Rectal smooth muscle tissue (tissue), 1 donor: Measurements from ENCODE around the gene DOHH.
A peak's percentile ranks its signal among the peaks of the same experiment; 100 is the strongest.
"Not testable (repeated sequence)": the region's sequence is repeated elsewhere in the genome, so short reads cannot be mapped to it uniquely, and the experiment has no call there.

Experiments used
- H3K27ac ChIP-seq: one replicate; pipeline ENCODE4 v1.7.0; 2013; ENCODE audit warnings: low read depth, low read length, inconsistent platforms
- H3K27me3 ChIP-seq: one replicate; pipeline ENCODE4 v1.7.0; 2013; ENCODE audit warnings: low read length; ENCODE audit not compliant: control insufficient read depth, insufficient read depth
- H3K36me3 ChIP-seq: one replicate; pipeline ENCODE4 v1.7.0; 2013; ENCODE audit warnings: low read length; ENCODE audit not compliant: control insufficient read depth, insufficient read depth
- H3K4me1 ChIP-seq: one replicate; pipeline ENCODE4 v1.7.0; 2013; ENCODE audit warnings: low read length; ENCODE audit not compliant: control insufficient read depth, insufficient read depth
- H3K4me3 ChIP-seq: one replicate; pipeline ENCODE4 v1.7.0; 2013; ENCODE audit warnings: low read length
- H3K9ac ChIP-seq: one replicate; pipeline ENCODE4 v1.7.0; 2013; ENCODE audit warnings: low read length

DOHH gene

DNA sequence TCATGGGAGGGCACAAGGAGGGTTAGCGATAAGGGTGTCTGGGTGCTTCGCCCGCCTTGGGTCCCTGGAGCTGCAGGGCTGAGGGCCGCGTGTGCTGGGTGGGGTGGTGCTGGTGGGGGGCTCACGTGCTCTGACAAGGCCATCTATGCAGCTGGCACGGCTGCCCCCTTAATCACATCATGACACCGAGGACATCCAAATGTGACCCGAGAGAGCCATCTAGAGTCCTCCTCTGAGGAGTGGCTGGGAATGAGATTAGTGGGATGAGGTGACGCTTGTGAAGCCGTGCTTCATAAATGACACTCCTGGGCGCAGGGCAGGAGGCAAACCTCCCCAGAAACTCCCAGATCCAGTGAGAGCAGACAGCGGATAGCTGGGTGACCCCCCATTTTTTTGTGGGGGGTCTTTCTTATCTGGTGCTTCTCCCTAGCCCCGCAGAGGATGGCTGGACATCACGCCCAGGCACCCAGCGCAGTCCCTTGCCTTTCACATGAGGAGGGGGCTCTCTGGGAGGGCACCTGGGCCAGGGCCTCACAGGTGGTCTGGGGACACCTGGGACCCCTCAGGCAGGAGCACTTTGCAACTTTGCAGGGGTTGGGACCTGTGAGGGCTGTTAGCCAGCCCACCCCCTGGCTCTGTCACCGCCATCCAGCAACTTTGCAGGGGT, 12.2 kb upstream of the DOHH start:
- H3K9ac ChIP-seq: no peak overlapping the region
- H3K27ac ChIP-seq: no peak overlapping the region
- H3K4me3 ChIP-seq: no peak overlapping the region
- H3K36me3 ChIP-seq: no peaks in the 10 kb centered on the region
- peaks cover 1% of the 10 kb centered on the region for H3K4me1 ChIP-seq
- no peaks in the 10 kb centered on the region for H3K27me3 ChIP-seq

DNA sequence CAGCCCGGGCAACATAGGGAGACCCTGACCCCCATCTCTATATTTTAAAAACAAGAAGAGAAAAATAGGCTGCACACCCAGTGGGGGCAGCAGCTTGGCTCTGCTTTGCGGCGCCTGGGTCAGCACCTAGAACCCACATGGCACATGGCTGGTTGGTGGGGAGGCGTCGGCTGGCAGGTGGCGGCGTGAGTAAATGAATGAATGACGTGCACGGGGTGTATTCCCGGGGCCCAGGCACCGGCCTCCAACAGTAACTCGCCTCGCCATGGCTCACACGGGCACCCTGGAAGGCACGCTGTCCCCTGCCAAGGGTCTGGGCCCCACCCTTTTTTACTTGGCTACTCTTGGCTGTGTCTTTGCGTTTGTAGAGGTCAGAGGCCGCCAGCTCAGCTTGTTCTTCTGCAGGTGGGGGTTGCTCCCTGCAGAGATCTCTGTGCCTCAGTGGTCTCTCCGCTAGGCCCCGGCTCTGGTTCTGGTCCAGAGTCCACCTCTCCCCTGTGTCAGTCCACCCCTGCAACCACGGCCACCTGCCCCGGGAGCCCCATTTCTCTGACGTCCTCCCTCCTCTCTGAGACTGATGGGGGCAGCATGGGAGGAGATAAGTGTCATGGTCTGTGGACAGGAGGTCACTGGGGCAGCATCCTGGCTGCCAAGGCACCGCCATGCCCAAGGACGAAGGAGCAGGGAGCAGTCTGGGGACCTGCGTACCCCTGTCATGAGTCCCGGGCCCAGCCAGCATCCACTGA, 11.2 kb upstream of the DOHH start:
- Histone ChIP-seq H3K27me3 (no peaks in the 10 kb centered on the region), H3K36me3 (no peaks in the 10 kb centered on the region), H3K27ac (no peak overlapping the region), H3K4me3 (no peak overlapping the region), H3K4me1 (peaks cover 4% of the 10 kb centered on the region), H3K9ac (no peak overlapping the region)

DNA sequence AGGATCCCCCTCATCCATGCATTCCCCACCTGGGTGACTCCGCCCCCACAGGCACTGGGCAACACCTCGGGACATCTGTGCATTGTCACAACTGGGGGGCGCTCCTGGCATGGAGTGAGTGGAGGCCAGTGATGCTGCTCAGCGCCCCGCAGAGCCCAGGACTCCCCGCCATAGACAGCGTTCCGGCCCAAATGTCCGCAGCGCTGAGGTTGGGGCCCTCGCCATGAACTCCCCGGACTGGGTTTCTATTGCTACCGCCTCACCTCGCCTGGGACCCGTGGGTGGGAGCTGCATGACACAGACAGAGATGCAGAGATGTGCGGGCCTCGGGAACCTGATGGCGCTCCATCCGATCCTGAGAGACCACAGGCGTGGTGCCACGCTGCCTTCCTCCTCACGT, 10.3 kb upstream of the DOHH start:
- Histone ChIP-seq H3K27me3 (no peaks in the 10 kb centered on the region), H3K27ac (no peak overlapping the region), H3K4me1 (peaks cover 4% of the 10 kb centered on the region), H3K9ac (no peak overlapping the region), H3K4me3 (no peak overlapping the region), H3K36me3 (no peaks in the 10 kb centered on the region)

DNA sequence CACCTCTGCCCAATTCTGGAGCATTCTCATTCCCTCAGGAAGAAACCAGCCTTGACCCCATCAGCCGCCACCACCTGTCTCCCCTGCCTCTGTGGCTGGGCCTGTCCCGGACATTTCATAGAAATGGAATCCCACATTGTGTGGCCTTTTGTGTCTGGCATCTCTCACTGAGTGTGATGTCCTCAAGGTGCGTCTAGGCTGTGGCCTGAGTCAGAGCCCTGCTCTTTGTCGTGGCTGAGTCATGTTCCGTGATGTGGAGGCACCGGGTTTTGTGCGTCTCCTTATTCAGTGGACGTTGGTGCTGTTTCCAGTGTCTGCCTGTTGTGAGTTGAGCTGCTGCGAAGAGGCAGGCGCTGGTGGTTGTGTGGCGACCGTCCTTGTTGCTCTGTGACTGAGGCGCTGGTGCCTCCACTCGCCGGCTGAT, 9.1 kb upstream of the DOHH start:
- Histone ChIP-seq H3K27ac (no peak overlapping the region), H3K4me1 (peaks cover 4% of the 10 kb centered on the region), H3K36me3 (no peaks in the 10 kb centered on the region), H3K27me3 (no peaks in the 10 kb centered on the region), H3K9ac (no peak overlapping the region), H3K4me3 (no peak overlapping the region)

DNA sequence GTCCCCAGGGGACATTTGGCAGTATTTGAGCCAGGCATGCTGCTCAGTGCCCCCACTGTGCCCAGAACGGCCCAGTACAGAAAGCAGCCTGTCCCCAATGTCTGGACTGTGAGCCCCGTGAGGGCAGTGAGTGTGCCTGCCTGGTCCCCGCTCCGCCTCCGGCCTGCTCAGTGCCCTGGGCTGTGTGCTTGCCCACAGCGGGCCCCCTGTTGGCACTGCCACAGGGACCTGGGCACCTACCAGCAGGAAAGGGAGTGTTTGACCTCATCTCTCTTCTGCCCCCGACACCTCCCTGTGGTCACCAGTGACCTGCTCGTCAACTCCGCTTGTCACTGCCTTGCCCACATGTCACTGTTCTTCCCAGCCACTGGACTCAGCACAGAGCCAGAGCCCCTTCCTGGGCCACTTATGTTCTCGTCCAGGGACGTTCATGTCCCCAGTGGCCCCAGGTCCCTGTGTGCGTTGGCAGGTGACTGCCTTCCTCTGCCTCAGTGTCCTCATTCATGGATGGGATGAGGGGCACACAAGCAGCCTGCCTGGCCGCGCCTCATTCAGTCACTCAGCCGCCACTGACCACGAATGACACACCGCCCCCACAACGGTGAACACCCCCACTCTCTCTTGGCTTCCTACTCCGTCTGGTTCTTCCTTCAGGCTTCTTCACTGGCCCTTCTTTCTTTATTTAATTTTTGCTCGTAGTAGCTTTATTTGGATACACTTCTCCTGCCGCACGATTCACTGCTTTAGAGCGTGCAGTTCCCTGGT, 8.5 kb upstream of the DOHH start:
- Histone ChIP-seq H3K9ac (no peak overlapping the region), H3K36me3 (no peaks in the 10 kb centered on the region), H3K27me3 (no peaks in the 10 kb centered on the region), H3K4me3 (no peak overlapping the region), H3K27ac (no peak overlapping the region), H3K4me1 (peaks cover 4% of the 10 kb centered on the region)

DNA sequence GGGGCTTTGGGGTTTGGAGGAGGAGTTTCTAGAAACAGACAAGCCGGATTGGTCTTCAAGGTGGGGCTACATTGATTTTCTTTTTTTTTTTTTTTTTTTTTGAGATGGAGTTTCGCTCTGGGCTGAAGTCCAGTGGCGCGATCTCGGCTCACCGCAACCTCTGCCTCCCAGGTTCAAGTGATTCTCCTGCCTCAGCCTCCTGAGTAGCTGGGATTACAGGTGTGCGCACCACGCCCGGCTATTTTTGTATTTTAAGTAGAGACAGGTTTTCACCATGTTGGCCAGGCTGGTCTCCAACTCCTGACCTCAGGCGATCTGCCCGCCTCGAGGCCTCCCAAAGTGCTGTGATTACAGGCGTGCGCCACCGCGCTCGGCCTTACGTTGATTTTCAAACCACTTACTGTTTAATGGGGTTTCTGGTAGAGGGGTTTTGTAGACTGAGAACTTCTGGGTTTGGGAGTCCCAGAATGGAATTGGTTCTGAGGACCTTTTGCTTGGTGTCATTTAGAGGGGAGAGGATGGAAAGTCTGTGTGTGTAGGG, 7.7 kb upstream of the DOHH start:
- H3K27me3 ChIP-seq, H3K36me3 ChIP-seq, H3K9ac ChIP-seq, H3K4me1 ChIP-seq, H3K4me3 ChIP-seq, H3K27ac ChIP-seq: not testable (repeated sequence)

DNA sequence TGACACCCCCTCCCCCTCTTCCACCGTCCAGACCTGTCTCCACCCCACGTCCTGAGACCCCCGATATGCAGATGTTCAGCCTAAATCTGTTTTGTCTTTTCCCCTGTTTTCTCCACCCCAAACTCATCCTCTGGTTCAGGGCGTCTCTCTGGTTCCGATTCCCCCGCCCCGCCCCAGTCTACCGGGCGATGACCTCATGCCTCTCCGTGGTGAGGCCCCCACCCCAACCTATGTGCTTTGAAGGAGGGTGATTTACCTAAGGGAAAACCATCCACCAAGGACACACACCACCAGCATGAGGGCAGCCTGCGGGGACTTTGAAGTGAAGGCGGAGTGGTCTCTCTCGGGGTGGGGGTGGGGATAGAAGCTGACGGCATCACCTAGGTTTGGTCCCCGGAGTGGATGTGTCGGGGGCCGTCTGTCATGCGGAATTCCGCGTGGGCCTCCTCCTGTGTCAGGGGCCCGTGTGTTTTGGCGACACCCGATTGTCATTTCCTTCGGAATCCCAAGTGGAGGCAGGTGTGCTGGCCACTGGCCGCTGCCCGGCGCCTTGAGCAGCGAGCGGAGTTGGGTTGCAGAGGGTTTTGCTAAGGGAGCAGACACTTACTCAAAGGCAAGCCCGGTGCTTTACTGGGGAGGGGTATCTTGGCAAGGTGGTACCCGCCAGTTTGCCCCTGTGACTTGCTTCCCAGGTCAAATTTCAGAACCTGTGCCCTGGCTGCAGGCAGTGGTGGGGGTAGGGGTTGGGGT, 7.1 kb upstream of the DOHH start:
- Histone ChIP-seq H3K36me3 (no peaks in the 10 kb centered on the region), H3K4me3 (peak overlapping the region; percentile 82), H3K9ac (peak overlapping the region; percentile 71), H3K27ac (peak overlapping the region; percentile 34), H3K4me1 (peaks cover 4% of the 10 kb centered on the region), H3K27me3 (no peaks in the 10 kb centered on the region)

DNA sequence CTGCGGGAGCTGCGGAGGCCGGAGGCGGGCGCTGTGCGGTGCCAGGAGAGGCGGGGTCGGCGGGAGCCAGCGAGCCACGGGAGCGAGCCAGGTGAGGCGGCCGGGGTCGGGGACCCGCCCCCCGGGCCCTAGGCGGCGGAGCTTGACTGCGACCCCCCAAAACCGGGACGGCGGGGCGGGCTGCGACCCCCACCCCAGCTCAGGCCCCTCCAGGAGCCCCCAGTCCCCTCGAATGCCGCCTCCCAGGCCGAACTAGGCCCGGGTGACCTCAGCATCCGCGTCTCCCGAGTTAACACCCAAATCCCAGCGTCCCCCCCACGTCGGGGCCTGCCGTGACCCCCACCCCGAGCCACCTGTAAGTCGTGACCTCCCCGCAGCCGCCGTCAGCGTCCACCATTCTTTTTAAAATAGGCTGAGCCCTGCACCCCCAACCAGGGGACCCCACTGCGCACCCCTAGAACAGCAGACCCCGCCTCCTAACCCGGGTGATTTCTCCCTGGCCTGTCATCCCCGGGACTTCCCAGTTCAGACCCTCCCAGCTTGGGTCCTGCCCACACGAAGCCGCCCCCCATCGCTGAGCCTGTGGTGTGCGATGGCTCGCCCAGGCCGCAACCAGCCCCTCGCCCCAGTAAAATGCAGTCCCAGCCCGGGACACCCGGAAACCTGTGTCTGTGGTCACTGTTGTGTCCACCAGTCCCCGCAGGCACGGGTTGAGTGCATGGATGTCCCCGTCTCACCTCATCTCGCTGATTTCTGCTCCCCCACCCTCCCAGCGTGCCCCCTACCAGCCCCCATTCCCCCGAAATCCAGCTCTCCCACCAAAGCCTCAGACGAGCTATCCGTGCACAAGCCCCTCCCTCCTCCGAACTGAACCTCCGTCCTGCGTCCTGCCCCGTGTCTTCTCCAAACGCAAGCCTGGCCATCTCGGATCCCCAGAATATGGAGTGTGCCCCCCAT, 6.2 kb upstream of the DOHH start:
- Histone ChIP-seq H3K4me3 (peak overlapping the region; percentile 82), H3K27ac (peak overlapping the region; percentile 79), H3K27me3 (no peaks in the 10 kb centered on the region), H3K36me3 (no peaks in the 10 kb centered on the region), H3K9ac (peak overlapping the region; percentile 71), H3K4me1 (peaks cover 4% of the 10 kb centered on the region)

DNA sequence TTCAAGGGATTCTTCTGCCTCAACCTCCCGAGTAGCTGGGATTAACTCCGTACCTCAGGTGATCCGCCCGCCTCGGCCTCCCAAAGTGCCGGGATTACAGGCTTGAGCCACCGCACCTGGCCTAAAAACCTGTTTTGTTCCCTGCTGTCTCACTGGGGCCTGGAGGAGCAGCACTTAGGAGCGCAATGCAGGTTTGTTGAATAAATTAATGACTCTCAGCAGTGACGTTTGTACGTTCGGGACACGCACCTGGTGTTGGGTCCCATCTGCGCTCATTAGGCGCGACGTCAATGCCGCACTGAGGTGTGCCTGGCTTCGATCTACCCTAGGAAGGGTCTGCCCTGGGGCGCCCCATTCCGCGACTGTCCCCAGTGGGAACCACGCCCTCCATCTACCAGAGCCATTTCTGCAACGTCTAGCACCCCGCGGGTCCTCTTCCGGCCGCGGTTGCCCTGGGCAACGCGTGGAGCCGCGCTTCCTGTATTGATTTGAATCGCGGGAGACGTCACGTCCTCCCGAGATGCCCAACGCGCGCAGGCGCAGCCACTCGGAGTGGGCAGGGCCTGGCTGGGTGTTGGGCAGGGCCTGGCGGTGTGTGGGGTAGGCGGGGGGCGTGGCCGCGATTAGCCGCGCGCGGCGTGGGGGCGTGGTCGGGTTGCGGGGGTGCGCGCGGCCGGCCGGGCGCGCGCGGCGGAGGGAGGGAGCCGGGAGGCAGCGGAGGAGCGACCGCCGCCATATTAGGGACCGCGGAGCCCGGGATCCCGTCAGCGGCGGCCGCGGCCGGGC, 5.3 kb upstream of the DOHH start, which contains the start of gene FZR1:
TSS of gene FZR1 (plus strand) at position 714 of the 786 bp plus-strand sequence. CDS start 16,679 bp downstream, outside the sequence.
- H3K27ac ChIP-seq: peak within 1 kb of the TSS; percentile 79
- H3K4me3 ChIP-seq: peak within 1 kb of the TSS; percentile 82
- no peaks in the 10 kb centered on the region for H3K36me3 ChIP-seq
- H3K4me1 ChIP-seq: peaks cover 6% of the 10 kb centered on the region
- H3K9ac ChIP-seq: peak within 1 kb of the TSS; percentile 71
- H3K27me3 ChIP-seq: no peaks in the 10 kb centered on the region

DNA sequence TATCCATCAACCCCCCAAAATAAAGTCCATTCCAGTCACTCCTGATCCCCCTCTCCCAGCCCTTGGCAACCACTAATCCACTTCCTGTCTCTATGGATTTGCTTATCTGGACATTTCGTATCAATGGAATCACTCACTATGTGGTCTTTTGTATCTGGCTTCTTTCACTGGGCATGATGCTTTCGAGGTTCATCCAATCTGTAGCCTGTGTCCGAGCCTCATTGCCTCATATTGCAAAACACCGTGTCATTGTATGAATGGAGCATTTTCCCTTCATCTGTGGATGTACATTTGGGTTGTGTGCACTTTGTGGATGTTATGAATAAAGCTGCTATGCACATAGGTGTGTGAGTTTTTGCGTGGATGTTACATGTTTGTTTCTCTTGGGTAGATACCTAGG, 4.3 kb upstream of the DOHH start:
- H3K27me3 ChIP-seq: no peaks in the 10 kb centered on the region
- no peak overlapping the region for H3K9ac ChIP-seq
- no peaks in the 10 kb centered on the region for H3K36me3 ChIP-seq
- H3K4me1 ChIP-seq: peaks cover 9% of the 10 kb centered on the region
- H3K27ac ChIP-seq: no peak overlapping the region
- no peak overlapping the region for H3K4me3 ChIP-seq
